Neural cell (in vitro differentiated cells): ENCODE results near the gene MINK1. TPM values are rescaled to one million over a fixed set of nuclear protein-coding genes. Genes with fewer than 3 reads are reported as not detected.

ENCODE experiments used
- H2AFZ ChIP-seq: fragments of 200-600, 300-800 bp; sonication (generic), shearing (Covaris generic); 2 replicates; pipeline ENCODE4 v1.6.0; 2014; ENCODE audit warnings: low read depth, mild to moderate bottlenecking, antibody characterized with exemption, low read length, moderate library complexity
- H3F3A ChIP-seq: fragments of 200-600 bp; shearing (Covaris generic); 2 replicates; pipeline ENCODE4 v1.6.1; 2016; ENCODE audit warnings: mild to moderate bottlenecking, moderate library complexity, mixed read lengths, antibody characterized with exemption, low read length; ENCODE audit not compliant: insufficient read depth, poor library complexity, severe bottlenecking
- H3K27ac ChIP-seq: fragments of 200-600, 300-800 bp; sonication (generic), shearing (Covaris generic); 2 replicates; pipeline ENCODE4 v1.5.1; 2014; ENCODE audit warnings: mild to moderate bottlenecking, low read length, moderate library complexity
- H3K27me3 ChIP-seq: fragments of 300-800, 200-600 bp; sonication (generic), shearing (Covaris generic); 2 replicates; pipeline ENCODE4 v1.6.0; 2014; ENCODE audit warnings: mild to moderate bottlenecking, low read depth, low read length, moderate library complexity; ENCODE audit not compliant: insufficient read depth
- H3K36me3 ChIP-seq: fragments of 300-800, 200-600 bp; sonication (generic), shearing (Covaris generic); 2 replicates; pipeline ENCODE4 v1.5.1; 2014; ENCODE audit warnings: mild to moderate bottlenecking, antibody characterized with exemption, low read length, moderate library complexity; ENCODE audit not compliant: insufficient read depth
- H3K4me2 ChIP-seq: fragments of 300-800, 200-600 bp; sonication (generic), shearing (Covaris generic); 2 replicates; pipeline ENCODE4 v1.6.0; 2014; ENCODE audit warnings: mild to moderate bottlenecking, low read length
- H3K4me3 ChIP-seq: fragments of 300-800, 200-600 bp; sonication (generic), shearing (Covaris generic); 2 replicates; pipeline ENCODE4 v1.5.1; 2014; ENCODE audit warnings: mild to moderate bottlenecking, low read length, moderate library complexity
- H3K79me2 ChIP-seq: fragments of 200-600 bp; shearing (Covaris generic); replicated peaks from 2 replicates; pipeline ENCODE4 v1.6.0; 2014; ENCODE audit warnings: mild to moderate bottlenecking, low read length, moderate library complexity; ENCODE audit not compliant: insufficient read depth
- H3K9ac ChIP-seq: fragments of 300-800, 200-600 bp; sonication (generic), shearing (Covaris generic); 2 replicates; pipeline ENCODE4 v1.6.1; 2016; ENCODE audit warnings: mild to moderate bottlenecking, low read length, mixed read lengths
- H3K9me2 ChIP-seq: fragments of 200-600 bp; shearing (Covaris generic); 2 replicates; pipeline ENCODE4 v1.6.1; 2016; ENCODE audit warnings: mild to moderate bottlenecking, low read length, mixed read lengths; ENCODE audit not compliant: insufficient read depth
- H3K9me3 ChIP-seq: fragments of 200-600, 300-800 bp; sonication (generic), shearing (Covaris generic); 2 replicates; pipeline ENCODE4 v1.6.1; 2016; ENCODE audit warnings: mild to moderate bottlenecking, mixed run types, low read length, moderate library complexity, mixed read lengths
- H4K20me1 ChIP-seq: fragments of 200-600 bp; shearing (Covaris generic); 2 replicates; pipeline ENCODE4 v1.6.1; 2016; ENCODE audit warnings: mild to moderate bottlenecking, mixed run types; ENCODE audit not compliant: insufficient read depth
- CTCF ChIP-seq: fragments of 450-650 bp; IDR thresholded peaks from 2 replicates; pipeline ENCODE4 v1.5.1; 2014; ENCODE audit warnings: antibody characterized with exemption, mild to moderate bottlenecking, moderate library complexity; ENCODE audit not compliant: poor library complexity, severe bottlenecking
- EP300 ChIP-seq: fragments of 450-650 bp; conservative IDR thresholded peaks from 2 replicates; pipeline ENCODE4 v1.6.1; 2014; ENCODE audit warnings: antibody characterized with exemption, mild to moderate bottlenecking, moderate library complexity; ENCODE audit not compliant: poor library complexity, severe bottlenecking
- EZH2 ChIP-seq: fragments of 200-600, 300-800 bp; shearing (Covaris generic), sonication (generic); IDR thresholded peaks from 2 replicates; pipeline ENCODE4 v1.6.1; 2014; ENCODE audit warnings: antibody characterized with exemption, low read length, borderline replicate concordance, mild to moderate bottlenecking; ENCODE audit not compliant: insufficient read depth, poor library complexity, severe bottlenecking
- MXI1 ChIP-seq: fragments of 450-650 bp; conservative IDR thresholded peaks from 2 replicates; pipeline ENCODE4 v1.6.1; 2014; ENCODE audit warnings: antibody characterized with exemption, mild to moderate bottlenecking; ENCODE audit not compliant: poor library complexity, severe bottlenecking
- POLR2AphosphoS5 ChIP-seq: IDR thresholded peaks from 2 replicates; pipeline ENCODE4 v1.6.1; 2012
- RAD21 ChIP-seq: fragments of 450-650 bp; conservative IDR thresholded peaks from 2 replicates; pipeline ENCODE4 v1.6.1; 2014; ENCODE audit warnings: antibody characterized with exemption, mild to moderate bottlenecking, moderate library complexity
- REST ChIP-seq: IDR thresholded peaks from 2 replicates; pipeline ENCODE4 v1.6.1; 2012; ENCODE audit warnings: borderline replicate concordance
- SMC3 ChIP-seq: fragments of 450-650 bp; conservative IDR thresholded peaks from 2 replicates; pipeline ENCODE4 v1.6.1; 2014; ENCODE audit warnings: antibody characterized with exemption, mild to moderate bottlenecking, moderate library complexity; ENCODE audit not compliant: poor library complexity
- TAF1 ChIP-seq: IDR thresholded peaks from 2 replicates; pipeline ENCODE4 v1.6.1; 2012; ENCODE audit warnings: low read depth
- polyA plus RNA-seq: library from polyadenylated mRNA; depleted of rRNA; stranded (reverse); fragments of >200 nt; gene quantifications from 2 replicates; pipeline ENCODE4 v1.2.3, GENCODE V29; 2014

The MINK1 gene
- polyA plus RNA-seq, 1 donor from 2014 or later = 38.1 TPM

GRCh38 chr17:4887581-4887980, 54.4 kb downstream of the MINK1 start:
- Histone ChIP-seq H3K9me2 (no peaks in the 10 kb centered on the region), H3K79me2 (no peaks in the 10 kb centered on the region), H3K27me3 (no peaks in the 10 kb centered on the region), H3F3A (no peaks in the 10 kb centered on the region), H3K9me3 (no peaks in the 10 kb centered on the region), H4K20me1 (no peaks in the 10 kb centered on the region), H3K9ac (no peak overlapping the region), H3K4me2 (no peak overlapping the region), H2AFZ (no peak overlapping the region), H3K27ac (no peak overlapping the region), H3K36me3 (no peaks in the 10 kb centered on the region), H3K4me3 (no peak overlapping the region)
- no peak for TF ChIP-seq EZH2
- TF ChIP-seq SMC3 = no peak
- TF ChIP-seq REST = no peak
- no peak for TF ChIP-seq EP300
- TF ChIP-seq RAD21 = no peak
- TF ChIP-seq CTCF = no peak
- TF ChIP-seq POLR2AphosphoS5 = no peak
- TF ChIP-seq MXI1 = no peak
- no peak for TF ChIP-seq TAF1

- H2AFZ ChIP-seq = no peak overlapping the region
- H3K27me3 ChIP-seq = no peaks in the 10 kb centered on the region
- TF ChIP-seq EP300 (no peak), SMC3 (no peak), MXI1 (no peak), POLR2AphosphoS5 (no peak), TAF1 (no peak), REST (no peak), RAD21 (no peak), EZH2 (no peak), CTCF (no peak)
- H3K9me2 ChIP-seq = no peaks in the 10 kb centered on the region
- no peak overlapping the region for H3K9ac ChIP-seq
- no peaks in the 10 kb centered on the region for H3F3A ChIP-seq
- no peaks in the 10 kb centered on the region for H3K36me3 ChIP-seq
- no peaks in the 10 kb centered on the region for H3K79me2 ChIP-seq
- no peaks in the 10 kb centered on the region for H4K20me1 ChIP-seq
- H3K4me2 ChIP-seq = no peak overlapping the region
- no peak overlapping the region for H3K27ac ChIP-seq
- no peaks in the 10 kb centered on the region for H3K9me3 ChIP-seq
- H3K4me3 ChIP-seq = no peak overlapping the region
These were observed 58.6 kb downstream of the MINK1 start for GRCh38 chr17:4891411-4892410.
